GM12865 (cell line): ENCODE measurements around the gene PCNX3.

Experiments used
- DNase-seq: peaks from one replicate; pipeline ENCODE4 v3.0.0; 2010; ENCODE audit warnings: low read depth
- H3K4me3 ChIP-seq: 2 replicates; pipeline ENCODE4 v1.5.1; 2011; ENCODE audit warnings: mild to moderate bottlenecking, low read depth, low read length, control low read depth
- CTCF ChIP-seq: IDR thresholded peaks from 2 replicates; pipeline ENCODE4 v1.5.1; 2011; ENCODE audit warnings: low read length, control low read depth, low read depth, inconsistent platforms; ENCODE audit not compliant: insufficient read depth; ENCODE audit errors: missing control alignments

Gene PCNX3

GRCh38 chr11:65599955-65600246 lies 15.7 kb upstream of the PCNX3 start:
- no peak for TF ChIP-seq CTCF
- DNase-seq: no peak
- no peak overlapping the region for H3K4me3 ChIP-seq

- no peak for DNase-seq
- H3K4me3 ChIP-seq: no peak overlapping the region
- no peak for TF ChIP-seq CTCF
These were observed 11.3 kb upstream of the PCNX3 start for GRCh38 chr11:65604258-65604657.

GRCh38 chr11:65606876-65607613 lies 8.5 kb upstream of the PCNX3 start:
- TF ChIP-seq CTCF: no peak
- DNase-seq: no peak
- H3K4me3 ChIP-seq: no peak overlapping the region

- TF ChIP-seq CTCF: no peak
- no peak overlapping the region for H3K4me3 ChIP-seq
- no peak for DNase-seq
These were observed 7.8 kb upstream of the PCNX3 start for GRCh38 chr11:65607614-65608426.

- TF ChIP-seq CTCF: no peak
- DNase-seq: no peak
- no peak overlapping the region for H3K4me3 ChIP-seq
These were observed 6.3 kb upstream of the PCNX3 start for GRCh38 chr11:65609229-65609628.

- TF ChIP-seq CTCF: no peak
- no peak for DNase-seq
- no peak overlapping the region for H3K4me3 ChIP-seq
These were observed 5.9 kb upstream of the PCNX3 start for GRCh38 chr11:65609665-65610064.

- no peak for TF ChIP-seq CTCF
- no peak overlapping the region for H3K4me3 ChIP-seq
- DNase-seq: no peak
These were observed 5.2 kb upstream of the PCNX3 start for GRCh38 chr11:65610404-65610803.
